PC-9 (cell line): ENCODE results near the gene CLDN7.

Source experiments
- CTCF ChIP-seq: fragments of 200-600 bp; sonication (generic); conservative IDR thresholded peaks from 2 replicates; pipeline ENCODE4 v1.6.1; 2017; ENCODE audit warnings: mixed run types, antibody characterized with exemption, mild to moderate bottlenecking, moderate library complexity
- EZH2 ChIP-seq: fragments of 200-600 bp; sonication (generic); IDR thresholded peaks from 2 replicates; pipeline ENCODE4 v1.8.0; 2017; ENCODE audit warnings: antibody characterized with exemption, low read depth

DNA sequence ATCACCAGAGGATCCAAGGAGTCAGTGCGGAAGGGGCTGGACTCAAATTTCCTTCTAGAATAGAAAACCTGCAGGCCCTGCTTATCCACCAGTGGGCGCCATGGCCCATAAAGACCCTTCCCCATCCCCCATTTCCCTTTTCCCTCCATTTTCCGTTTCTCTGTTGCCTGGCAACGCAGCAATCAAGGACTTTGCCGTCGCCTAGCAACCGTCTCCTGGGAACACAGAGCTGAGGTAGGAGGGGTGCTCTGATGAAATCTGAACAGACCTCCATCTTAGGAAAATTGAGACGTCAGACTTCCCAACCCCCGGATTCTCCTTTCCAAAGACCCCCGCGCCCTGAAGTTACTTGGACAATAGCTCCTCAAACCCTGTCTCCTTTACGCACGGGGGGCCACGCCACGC, 48.4 kb downstream of the CLDN7 start:
- TF ChIP-seq CTCF (peak; percentile 55; the same call in 1 of the 2 replicates), EZH2 (no peak)
